HG03521 (cell line): ENCODE data around the gene TTLL8.

ENCODE experiments used
- ATAC-seq: cut with Tn5 transposase; IDR thresholded peaks from one replicate; pipeline ENCODE4 v1.9.1; 2021; ENCODE audit warnings: mild to moderate bottlenecking, moderate library complexity; ENCODE audit not compliant: unreplicated experiment

Gene TTLL8

DNA sequence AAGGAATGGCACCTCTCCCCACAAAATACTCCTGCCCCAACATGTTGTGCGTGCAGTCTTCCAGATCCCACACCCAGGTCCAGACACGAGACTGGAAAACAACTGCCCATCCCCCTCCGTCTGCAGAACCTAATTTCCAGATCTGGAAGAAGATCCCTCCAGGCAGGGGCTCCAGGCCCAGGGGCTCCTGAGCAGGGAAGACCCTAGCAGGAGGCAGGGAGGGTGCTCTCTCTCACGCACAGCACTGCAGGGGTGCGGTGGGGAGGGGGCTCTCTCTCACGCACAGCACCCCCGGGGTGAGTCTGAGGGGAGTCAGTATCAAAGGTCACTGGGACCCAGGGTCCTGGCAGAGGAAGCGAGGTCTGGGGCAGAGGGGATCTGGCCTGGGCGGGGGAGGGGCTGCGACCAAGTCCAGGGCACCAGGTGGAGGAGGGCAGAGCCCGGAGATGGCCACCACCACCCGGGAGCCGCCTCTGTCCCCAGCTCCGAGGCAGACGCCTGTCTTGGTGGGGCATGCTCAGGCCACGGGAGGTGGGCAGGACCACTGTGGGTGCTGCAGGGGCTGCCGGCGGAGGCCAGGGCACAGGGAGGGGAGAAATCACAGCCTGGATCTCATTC, 25.5 kb upstream of the TTLL8 start:
- ATAC-seq, result no peak

DNA sequence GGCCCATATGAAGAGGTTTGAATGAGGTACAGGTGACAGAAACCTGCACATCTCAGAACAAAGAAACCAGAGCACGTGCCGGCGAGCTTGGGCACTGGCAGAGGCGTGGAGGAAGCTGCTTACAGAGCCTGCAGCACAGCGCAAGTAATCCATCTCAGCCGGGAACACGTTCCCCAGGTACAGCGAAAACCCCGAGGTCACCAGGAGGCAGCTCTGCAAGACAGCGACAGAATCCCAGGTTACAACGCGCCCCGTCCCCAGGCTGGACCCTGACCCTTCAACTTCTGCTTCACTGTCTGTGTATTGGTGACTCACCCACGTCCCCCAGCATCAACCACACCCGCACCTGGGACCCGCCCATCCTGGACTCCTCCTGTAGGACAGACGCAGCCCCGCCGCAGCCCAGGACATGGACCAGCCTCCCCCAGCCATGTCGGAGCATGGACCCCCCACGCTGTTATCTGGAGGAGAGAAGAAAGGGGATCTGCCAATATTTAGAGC, 24.9 kb upstream of the TTLL8 start:
- ATAC-seq, result no peak

DNA sequence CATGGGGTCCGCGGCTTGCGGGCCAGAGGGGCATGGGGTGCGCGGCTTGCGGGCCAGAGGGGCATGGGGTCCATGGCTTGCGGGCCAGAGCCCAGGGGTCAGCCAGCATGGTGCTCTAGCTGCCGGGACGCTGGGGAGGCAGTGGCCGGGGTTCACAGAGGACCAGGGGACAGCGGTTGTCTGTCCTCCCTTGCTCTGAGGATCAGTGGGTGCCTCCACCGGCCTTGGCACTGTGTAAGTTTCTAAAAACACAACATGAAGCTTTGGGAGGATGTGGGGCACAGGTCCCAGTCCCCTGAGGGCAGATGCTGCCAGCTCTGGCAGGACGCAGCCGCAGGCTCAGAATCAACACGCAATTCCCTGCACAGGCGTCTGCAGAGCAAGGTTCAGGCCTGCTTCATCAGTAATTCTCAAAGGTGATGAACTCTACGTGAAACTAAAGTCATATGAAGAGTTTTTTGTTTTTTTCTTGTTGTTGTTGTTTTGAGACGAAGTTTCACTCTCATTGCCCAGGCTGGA, 24.2 kb upstream of the TTLL8 start:
- no peak for ATAC-seq

DNA sequence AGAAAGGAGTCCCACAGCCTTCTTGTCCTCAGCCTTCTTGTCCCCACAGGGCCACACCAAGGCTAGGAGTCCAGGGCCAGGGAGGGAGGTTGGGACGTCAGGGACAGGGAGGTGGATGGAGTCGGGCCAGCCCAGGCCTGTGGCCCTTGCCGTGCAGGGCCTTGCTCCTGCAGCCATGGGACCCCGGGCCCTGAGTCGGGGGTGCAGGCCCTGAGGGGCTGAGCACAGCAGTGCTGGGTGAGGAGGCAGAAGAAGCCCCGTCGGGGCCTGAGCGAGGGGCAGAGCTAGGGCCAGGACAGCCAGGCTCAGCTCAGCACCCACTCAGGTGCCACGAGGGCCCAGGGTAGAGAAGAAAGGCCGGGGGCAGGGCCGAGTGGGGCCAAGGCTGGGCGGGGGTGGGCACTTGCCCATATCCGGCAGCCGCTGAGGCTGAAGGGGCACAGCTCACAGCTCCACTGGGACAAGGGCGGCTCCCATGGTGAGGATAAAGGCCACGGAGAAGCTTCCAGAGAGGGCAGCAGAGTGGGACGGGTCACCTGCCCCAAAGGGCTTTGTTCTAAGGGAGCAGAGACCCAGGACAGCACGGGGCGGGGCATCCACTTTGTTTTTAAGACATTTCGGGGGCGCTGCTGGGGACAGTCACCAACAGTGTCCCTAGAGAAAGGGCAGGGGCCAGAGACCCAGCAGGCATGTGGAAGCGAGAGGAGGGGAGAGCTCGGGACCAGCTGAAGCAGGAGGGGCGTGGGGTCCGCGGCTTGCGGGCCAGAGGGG, 23.5 kb upstream of the TTLL8 start:
- ATAC-seq, result no peak

DNA sequence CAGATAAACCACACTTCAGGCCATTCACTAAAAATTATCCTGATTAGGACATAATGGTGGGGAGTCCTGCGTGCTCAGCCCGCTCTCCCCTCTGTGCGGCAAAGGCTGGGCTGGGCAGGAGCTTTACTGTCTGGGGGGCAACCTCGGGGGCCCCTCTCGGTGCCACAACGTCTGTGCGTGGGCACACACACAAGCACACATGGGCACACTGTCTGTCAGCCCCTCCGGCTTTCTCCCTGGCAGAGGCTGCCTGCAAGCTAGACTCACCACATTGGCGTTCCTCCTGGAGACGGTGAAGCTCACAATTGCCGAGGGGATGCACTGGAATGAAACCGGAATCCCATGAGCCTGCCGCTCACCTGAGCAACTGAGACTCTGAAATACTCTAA, 22.0 kb upstream of the TTLL8 start:
- ATAC-seq, result no peak

DNA sequence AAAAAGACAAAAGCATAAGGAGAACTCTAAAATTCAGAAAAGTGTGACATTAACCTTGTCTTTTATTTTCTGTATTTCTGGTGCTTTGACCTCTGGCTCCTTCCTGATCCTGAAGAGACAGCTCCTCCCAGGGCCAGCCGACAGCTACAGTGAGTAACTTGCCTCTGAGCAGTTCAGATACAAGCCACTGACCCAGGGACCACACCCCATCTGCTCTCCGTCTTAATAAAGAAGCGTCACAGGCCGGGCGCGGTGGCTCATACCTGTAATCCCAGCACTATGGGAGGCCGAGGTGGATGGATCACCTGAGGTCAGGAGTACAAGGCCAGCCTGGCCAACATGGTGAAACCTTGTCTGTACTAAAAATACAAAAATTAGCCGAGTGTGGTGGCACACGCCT, 20.7 kb upstream of the TTLL8 start:
- no peak for ATAC-seq

DNA sequence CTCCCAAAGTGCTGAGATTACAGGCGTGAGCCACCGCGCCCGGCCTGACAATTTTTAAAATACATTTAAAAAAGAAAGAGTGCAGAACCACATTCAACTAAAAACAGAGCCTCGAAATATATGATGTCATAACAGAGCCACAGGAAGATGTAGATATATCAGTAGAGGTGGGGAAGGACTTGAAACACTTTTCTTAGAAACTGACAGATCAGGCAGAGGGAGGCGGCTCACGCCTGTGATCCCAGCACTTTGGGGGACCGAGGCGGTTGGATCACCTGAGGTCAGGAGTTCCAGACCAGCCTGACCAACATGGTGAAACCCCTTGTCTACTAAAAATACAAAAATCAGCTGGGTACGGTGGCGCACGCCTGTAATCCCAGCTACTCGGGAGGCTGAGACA, 20.1 kb upstream of the TTLL8 start:
- no peak for ATAC-seq

DNA sequence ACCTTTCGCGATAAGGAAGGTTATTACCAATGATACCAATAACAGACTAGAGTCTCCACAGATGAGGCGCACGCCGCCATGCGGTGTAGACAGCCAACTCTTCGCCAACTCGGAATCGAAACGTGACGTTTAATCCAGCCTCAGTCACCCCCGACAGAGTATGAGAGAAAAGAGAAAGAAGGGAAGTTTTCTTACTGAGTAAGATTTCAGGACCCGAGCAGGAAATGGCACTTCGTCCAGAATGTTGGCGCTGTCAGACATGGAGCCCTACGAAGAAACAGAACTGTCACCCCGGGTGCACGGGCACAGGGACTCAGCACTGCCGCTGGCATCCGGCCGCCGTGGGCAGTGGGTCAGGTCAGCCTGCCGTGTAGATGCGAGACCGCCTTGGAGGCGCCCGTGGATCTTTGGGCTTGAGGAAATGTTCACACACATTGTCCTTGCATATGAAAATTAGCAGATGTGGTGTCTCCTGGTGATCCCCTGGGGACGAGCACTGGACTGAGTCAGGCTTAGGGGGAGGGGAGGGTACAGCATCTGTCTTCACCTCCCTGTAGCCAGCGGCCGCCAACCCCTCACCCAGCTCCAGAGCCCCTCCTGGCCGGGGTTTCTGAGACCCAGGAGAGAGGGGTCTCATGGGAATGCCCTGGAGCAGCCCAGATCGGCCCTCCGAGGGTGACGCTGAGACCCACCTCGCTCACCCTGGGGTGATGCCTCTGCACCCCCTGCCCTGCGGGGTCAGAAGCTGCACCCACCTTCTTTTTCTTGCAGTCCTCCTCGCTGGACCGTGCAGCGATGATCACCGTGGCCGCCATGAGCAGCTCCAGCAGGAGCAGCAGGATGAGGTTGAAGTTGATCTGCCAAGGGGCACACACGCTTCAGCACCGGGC, 18.8 kb upstream of the TTLL8 start:
- no peak for ATAC-seq

DNA sequence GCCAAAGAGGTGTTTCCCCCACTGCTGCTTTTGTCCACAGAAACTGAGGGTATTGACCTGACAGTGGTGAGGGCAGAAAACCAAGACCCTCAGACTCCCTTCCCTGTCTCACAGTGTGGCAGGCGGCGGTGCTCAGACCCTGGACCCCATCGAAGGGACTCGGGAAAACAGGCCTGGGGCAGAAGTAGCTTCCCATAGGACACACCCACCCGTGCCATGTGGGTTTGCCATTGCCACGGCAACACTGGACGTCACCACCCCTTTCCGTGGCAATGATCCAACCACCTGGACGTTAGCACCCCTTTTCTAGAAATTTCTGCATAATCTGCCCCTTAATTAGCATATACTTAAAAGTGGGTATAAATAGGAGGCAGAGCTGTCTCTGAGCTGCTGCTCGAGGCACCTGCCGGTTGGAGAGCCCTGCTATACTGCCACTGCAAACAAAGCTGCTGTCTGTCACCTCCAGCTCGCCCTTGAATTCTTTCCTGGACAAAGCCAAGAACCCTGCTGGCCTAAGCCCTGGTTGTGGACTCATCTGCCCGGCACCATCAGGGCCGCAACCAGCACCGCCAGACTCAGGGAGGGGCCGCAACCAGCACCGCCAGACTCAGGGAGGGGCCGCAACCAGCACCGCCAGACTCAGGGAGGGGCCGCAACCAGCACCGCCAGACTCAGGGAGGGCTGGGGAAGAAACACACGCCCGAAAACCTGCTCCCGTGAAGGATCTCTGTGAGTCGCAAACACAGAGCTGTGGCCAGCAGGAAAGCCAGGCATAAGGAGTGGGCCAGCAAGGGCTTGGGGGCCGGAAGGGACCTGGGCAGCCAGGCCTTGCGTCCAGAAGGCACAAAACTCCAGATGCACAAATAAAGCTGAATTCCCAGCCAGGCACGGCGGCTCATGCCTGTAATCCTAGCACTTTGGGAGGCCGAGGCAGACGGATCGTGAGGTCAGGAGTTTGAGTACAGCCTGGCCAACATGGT, 16.7 kb upstream of the TTLL8 start:
- ATAC-seq, result no peak

DNA sequence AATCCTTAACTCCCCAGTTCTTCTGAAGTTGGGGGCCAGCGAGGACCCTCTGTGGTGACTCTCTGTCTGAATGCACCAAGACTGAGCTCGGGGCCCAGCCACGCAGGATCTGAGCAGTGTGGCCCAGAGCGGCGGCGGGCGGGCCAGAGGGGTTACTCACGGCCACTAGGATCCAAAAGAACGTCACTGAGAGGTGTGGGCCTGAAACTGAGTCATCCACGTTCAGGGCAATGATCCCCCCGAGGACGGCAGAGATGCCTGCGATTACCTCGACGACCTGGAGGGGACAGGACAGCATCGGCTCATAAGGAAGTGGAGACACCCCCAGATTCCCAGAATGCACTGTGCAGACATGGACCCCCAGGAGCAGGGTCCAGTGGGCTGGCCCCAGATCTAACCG, 16.0 kb upstream of the TTLL8 start:
- ATAC-seq, result no peak

DNA sequence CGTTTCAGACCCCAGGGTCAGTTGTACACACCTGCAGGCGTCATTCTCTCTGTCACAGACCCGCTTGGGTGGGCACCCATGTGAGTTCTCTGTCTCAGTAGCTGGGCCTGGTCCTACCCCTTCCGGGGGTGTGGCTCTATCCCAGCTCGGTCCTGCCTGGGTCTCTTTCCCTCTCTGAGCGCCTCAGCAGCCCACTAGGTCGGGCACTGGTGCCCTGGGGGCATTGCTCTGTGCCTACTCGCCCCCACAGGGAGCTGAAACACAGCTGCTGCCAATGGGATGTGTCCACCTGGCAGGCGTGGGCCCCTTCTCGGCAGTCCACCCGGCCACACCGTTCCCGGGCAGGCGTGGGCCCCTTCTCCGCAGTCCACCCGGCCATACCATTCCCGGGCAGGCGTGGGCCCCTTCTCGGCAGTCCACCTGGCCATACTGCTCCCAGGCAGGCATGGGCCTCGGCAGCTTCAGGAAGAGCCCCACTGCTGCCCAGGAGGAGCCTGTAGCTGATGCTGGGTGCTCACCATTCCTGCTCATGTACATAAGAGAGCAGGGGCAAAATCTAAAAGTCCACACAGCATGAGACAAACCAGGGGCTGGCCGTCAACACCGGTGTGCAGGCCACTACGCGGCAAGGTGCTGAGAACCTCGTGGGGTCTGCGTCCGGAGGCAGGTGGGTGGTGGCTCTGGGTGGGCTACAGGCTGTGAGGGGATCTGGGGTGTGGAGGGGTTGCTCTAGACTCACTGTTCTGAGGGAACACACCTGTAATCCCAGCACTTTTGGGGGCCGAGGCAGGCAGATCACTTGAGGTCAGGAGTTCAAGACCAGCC, 14.8 kb upstream of the TTLL8 start:
- no peak for ATAC-seq

DNA sequence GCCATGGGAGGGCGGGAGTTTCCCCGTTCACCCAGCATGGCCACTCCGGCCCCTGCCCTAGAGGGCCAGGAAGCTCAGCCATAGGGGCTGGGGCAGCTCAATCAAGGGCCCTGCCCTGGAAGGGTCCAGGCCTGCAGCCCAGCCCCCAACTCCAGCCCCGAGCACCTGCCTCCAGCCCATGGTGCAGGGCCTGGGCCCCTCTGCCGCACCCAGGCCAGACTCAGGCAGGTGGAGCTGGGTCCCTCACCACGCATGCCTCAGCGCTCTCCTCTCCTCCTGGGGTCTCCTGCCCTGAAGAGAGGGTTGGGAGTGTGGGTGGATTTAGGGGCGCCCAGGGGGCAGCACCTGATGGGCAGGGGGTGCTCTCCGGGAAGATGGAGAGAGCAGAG, 14.1 kb upstream of the TTLL8 start:
- ATAC-seq, result no peak

DNA sequence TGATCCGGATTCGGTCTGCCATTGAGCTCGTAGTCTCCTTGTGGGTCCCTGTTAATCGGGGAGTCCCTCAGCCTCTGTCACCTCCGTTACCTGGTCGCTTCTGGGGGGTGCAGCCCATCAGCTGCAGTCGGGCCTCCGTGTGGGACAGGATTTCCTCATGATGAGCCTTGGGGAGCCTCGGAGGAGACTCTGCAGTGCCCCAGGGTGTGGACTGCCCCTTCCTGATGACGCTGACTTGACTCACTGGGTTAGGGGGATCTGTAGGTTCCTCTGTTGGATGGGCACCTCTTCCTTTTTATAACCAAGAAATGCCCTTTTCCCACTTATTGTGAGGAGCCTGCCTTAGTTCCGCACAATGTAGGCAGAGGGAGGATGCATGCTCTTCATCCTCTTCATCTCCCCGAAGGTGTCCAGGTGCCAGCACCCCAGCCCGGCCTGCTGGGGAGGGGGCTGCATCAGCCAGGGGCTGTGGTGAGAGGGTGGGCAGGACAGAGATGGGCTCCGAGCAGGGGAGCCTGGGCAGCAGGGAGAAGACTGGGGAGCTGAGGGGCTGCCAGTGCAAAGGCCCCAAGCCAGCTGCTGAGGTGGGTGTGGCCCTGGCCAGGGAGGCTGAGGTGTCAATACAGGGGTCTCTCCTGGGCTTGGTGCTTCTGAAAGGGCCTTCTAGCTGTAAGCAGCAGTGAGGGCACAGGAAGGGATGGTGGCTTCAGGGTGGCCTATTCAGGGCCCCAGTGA, 13.5 kb upstream of the TTLL8 start:
- ATAC-seq, result no peak

DNA sequence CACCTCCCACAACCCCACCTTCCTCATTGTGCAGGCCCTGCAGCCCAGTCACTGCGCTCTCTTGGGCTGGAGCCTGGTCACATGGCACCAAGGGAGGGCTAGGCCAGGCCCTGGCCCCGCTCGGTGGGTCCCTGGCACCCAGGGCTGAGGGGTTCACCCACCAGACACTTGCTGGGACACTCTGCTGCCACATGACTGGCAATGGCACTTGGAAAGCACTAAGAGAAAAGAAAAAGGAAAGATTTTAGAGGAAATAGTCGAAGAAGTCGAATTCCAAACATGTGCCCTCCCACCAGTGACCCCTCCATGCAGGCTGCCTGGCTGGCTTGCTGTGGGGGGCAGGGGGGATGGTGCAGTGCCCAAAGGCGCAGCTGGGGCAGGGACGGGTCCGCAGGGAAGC, 12.3 kb upstream of the TTLL8 start:
- no peak for ATAC-seq

DNA sequence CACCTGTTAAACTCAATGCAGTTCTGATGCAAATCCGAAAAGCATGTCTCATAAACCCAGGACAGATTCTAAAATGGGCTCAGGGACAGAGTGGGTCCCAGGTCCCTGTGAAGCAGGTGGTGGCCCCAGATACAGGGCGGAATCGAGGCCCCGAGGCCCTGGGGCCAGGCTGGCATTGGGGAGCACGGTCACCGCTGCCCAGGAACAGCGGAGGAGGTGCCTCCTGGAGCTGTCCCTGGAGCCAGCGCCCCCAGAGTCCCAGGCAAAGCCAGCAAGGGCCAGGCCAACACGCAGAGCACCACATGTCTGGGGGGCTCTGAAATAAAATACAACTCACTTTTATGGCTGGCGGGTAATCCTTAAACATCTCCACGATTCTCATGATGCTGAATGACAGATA, 10.0 kb upstream of the TTLL8 start:
- no peak for ATAC-seq

DNA sequence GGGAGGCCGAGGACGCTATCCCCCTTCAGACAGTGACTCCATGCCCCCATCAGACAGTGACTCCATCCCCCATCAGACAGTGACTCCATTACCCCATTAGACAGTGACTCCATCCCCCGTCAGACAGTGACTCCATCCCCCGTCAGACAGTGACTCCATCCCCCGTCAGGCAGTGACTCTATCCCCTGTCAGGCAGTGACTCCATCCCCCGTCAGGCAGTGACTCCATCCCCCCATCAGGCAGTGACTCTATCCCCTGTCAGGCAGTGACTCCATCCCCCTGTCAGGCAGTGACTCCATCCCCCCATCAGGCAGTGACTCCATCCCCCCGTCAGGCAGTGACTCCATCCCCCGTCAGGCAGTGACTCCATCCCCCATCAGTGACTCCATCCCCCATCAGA, 9.1 kb upstream of the TTLL8 start:
- no peak for ATAC-seq

DNA sequence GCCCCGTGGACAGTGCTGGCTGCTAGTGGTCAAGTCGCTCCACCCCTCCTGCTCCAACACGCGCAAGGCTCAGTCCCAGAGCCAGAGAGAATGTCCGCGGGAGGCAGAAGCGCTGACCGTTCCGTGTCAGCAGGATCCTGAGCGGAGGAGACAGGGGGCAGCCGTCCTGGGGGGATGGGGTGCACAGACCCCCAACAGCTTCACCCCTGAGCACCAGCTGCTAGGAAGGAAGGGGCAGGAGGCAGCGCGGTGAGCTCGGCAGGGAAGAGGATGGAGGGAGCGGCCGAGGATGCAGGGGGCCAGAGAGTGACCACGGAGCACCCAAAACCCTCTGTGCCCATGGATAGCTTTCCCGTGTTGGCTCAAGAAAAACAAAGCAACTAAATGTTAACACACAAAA, 6.4 kb upstream of the TTLL8 start:
- ATAC-seq, result no peak

DNA sequence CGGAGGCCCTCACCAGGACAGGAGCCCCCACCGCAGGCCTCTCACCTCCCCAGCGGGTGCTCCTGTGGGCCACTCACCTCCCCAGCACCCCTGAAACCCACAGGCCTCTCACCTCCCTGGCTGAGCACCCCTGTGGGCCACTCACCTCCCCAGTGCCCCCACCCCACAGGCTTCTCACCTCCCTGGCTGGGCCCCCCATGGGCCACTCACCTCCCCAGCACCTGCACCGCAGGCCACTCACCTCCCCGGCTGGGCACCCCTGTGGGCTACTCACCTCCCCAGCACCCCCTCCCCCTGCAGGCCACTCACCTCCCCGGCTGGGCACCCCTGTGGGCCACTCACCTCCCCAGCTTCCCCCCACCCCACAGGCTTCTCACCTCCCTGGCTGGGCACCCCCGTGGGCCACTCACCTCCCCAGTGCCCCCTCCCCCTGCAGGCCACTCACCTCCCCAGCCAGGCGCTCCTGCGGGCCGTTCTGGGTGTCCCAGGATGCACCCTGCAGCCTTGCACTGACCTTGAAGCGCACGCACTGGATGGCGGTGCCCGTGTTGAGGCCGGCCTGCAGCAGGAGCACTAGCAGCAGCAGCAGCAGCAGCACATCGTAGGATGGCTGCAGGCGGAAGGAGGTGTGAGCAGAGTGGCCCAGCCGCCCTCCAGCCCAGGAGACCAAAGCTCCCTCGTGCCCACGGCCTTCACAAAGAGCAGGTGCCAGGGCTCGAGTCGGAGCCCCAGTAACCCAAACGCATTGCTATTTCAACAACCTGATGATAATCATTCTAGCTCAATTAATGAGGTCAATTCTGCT, 5.7 kb upstream of the TTLL8 start:
- no peak for ATAC-seq
